ES-I3 (cell line): ENCODE data around the gene SH2B3.

Source experiments
- H3K36me3 ChIP-seq: 2 replicates; pipeline ENCODE4 v1.6.1; 2013; ENCODE audit warnings: mild to moderate bottlenecking, low read length, control low read depth, moderate library complexity; ENCODE audit not compliant: insufficient read depth
- H3K4me1 ChIP-seq: 2 replicates; pipeline ENCODE4 v1.6.1; 2013; ENCODE audit warnings: mild to moderate bottlenecking, control low read depth, low read length; ENCODE audit not compliant: insufficient read depth
- H3K9ac ChIP-seq: 2 replicates; pipeline ENCODE4 v1.6.1; 2013; ENCODE audit warnings: low read depth, mild to moderate bottlenecking, low read length, moderate library complexity
- H3K9me3 ChIP-seq: 2 replicates; pipeline ENCODE4 v1.6.1; 2013; ENCODE audit warnings: mild to moderate bottlenecking, low read length, moderate library complexity; ENCODE audit not compliant: control insufficient read depth, insufficient read depth

The SH2B3 gene

GRCh38 chr12:111435661-111436201 lies 30.0 kb downstream of the SH2B3 start:
- no peak overlapping the region for H3K9ac ChIP-seq
- no peaks in the 10 kb centered on the region for H3K9me3 ChIP-seq
- H3K4me1 ChIP-seq, result peaks cover 32% of the 10 kb centered on the region
- H3K36me3 ChIP-seq, result no peaks in the 10 kb centered on the region; the same call in 1 of the 2 replicates

- peaks cover 32% of the 10 kb centered on the region for H3K4me1 ChIP-seq
- H3K9ac ChIP-seq, result no peak overlapping the region
- no peaks in the 10 kb centered on the region; the same call in none of the 2 replicates for H3K36me3 ChIP-seq
- H3K9me3 ChIP-seq, result no peaks in the 10 kb centered on the region
These were observed 30.5 kb downstream of the SH2B3 start for GRCh38 chr12:111436266-111436665.

- Histone ChIP-seq H3K9ac (no peak overlapping the region), H3K4me1 (peaks cover 32% of the 10 kb centered on the region), H3K36me3 (no peaks in the 10 kb centered on the region; the same call in none of the 2 replicates), H3K9me3 (no peaks in the 10 kb centered on the region)
These were observed 31.1 kb downstream of the SH2B3 start for GRCh38 chr12:111436811-111437210.

- Histone ChIP-seq H3K9ac (no peak overlapping the region), H3K4me1 (peaks cover 32% of the 10 kb centered on the region), H3K36me3 (no peaks in the 10 kb centered on the region; the same call in 1 of the 2 replicates)
These were observed 32.2 kb downstream of the SH2B3 start for GRCh38 chr12:111437816-111438454.

GRCh38 chr12:111438481-111438880 lies 32.8 kb downstream of the SH2B3 start:
- Histone ChIP-seq H3K9me3 (no peaks in the 10 kb centered on the region), H3K36me3 (no peaks in the 10 kb centered on the region; the same call in 1 of the 2 replicates), H3K9ac (no peak overlapping the region), H3K4me1 (peaks cover 32% of the 10 kb centered on the region)

More at GRCh38 chr12:111437816-111438454, 32.2 kb downstream of the SH2B3 start:
- H3K9me3 ChIP-seq, result no peaks in the 10 kb centered on the region

GRCh38 chr12:111439657-111440151 lies 34.0 kb downstream of the SH2B3 start:
- H3K36me3 ChIP-seq, result no peaks in the 10 kb centered on the region; the same call in 1 of the 2 replicates
- H3K9me3 ChIP-seq, result no peaks in the 10 kb centered on the region
- peaks cover 25% of the 10 kb centered on the region for H3K4me1 ChIP-seq
- no peak overlapping the region for H3K9ac ChIP-seq

- no peak overlapping the region for H3K9ac ChIP-seq
- peaks cover 25% of the 10 kb centered on the region; the same call in 1 of the 2 replicates for H3K4me1 ChIP-seq
- no peaks in the 10 kb centered on the region; the same call in 1 of the 2 replicates for H3K36me3 ChIP-seq
- H3K9me3 ChIP-seq, result no peaks in the 10 kb centered on the region
These were observed 34.4 kb downstream of the SH2B3 start for GRCh38 chr12:111440152-111440551.

- H3K36me3 ChIP-seq, result no peaks in the 10 kb centered on the region; the same call in 1 of the 2 replicates
- no peak overlapping the region for H3K9ac ChIP-seq
- H3K9me3 ChIP-seq, result no peaks in the 10 kb centered on the region
- H3K4me1 ChIP-seq, result peaks cover 20% of the 10 kb centered on the region; the same call in 1 of the 2 replicates
These were observed 34.9 kb downstream of the SH2B3 start for GRCh38 chr12:111440631-111441030.

- peaks cover 19% of the 10 kb centered on the region; the same call in 1 of the 2 replicates for H3K4me1 ChIP-seq
- H3K36me3 ChIP-seq, result no peaks in the 10 kb centered on the region; the same call in 1 of the 2 replicates
- H3K9ac ChIP-seq, result no peak overlapping the region
- no peaks in the 10 kb centered on the region for H3K9me3 ChIP-seq
These were observed 35.6 kb downstream of the SH2B3 start for GRCh38 chr12:111441107-111441928.

GRCh38 chr12:111442301-111443045 lies 36.8 kb downstream of the SH2B3 start:
- Histone ChIP-seq H3K9ac (no peak overlapping the region), H3K36me3 (peaks cover 3% of the 10 kb centered on the region; the same call in 1 of the 2 replicates), H3K9me3 (no peaks in the 10 kb centered on the region), H3K4me1 (peaks cover 18% of the 10 kb centered on the region; the same call in 1 of the 2 replicates)

- no peak overlapping the region for H3K9ac ChIP-seq
- H3K9me3 ChIP-seq, result no peaks in the 10 kb centered on the region
- H3K36me3 ChIP-seq, result peaks cover 3% of the 10 kb centered on the region; the same call in 1 of the 2 replicates
- peaks cover 18% of the 10 kb centered on the region; the same call in 1 of the 2 replicates for H3K4me1 ChIP-seq
These were observed 37.4 kb downstream of the SH2B3 start for GRCh38 chr12:111443086-111443485.

GRCh38 chr12:111443586-111443985 lies 37.9 kb downstream of the SH2B3 start:
- H3K9ac ChIP-seq, result no peak overlapping the region
- H3K9me3 ChIP-seq, result no peaks in the 10 kb centered on the region
- peaks cover 6% of the 10 kb centered on the region; the same call in 1 of the 2 replicates for H3K36me3 ChIP-seq
- peaks cover 14% of the 10 kb centered on the region; the same call in 1 of the 2 replicates for H3K4me1 ChIP-seq

- Histone ChIP-seq H3K4me1 (peaks cover 12% of the 10 kb centered on the region; the same call in 1 of the 2 replicates), H3K9ac (no peak overlapping the region), H3K9me3 (no peaks in the 10 kb centered on the region), H3K36me3 (peaks cover 11% of the 10 kb centered on the region)
These were observed 38.7 kb downstream of the SH2B3 start for GRCh38 chr12:111444314-111444924.
